Measurements from ENCODE around the gene PRSS56.

The PRSS56 gene

DNA sequence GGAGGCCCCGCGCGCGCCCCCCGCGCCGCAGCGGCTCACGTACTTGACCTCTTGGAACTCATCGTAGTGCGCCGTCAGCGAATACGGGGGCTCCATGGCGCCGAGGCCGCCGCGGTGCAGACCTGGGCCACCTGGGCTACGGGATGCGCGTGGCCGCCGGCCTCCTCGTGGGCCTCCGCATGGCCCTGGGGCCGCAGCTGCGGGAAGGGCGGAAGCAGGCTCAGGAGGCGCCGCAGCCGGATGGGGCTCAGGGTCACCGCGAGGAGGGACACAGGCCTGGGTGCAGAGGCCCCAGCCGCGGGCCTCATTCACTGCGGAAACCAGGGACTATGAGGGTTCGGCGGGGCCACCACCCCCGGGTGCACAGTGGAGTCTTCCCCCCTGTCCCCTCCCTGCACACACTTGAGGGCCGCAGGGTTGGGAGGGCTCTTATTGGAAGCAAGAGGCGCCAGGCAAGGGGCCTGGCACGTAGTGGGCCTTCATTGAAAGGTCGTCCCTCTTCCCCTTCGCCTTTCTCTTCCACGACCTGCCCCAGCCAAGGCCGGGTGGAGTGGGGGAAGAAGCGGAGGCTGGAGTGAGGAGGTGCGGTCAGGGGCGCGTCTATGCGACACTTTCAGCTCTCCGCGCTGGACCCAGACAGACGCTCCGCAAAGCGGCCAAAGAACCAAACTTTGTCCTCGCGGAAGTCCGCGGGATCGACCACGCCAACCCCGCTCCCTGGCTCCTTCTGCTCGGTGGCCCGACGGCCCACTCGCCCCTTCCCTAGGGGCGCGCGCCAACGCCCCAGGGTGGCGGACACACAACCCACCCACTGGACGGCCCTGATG is 33.4 kb upstream of the PRSS56 start:
- DNase-seq (ENCODE audit: low read depth in 2 of 2): no peak

DNA sequence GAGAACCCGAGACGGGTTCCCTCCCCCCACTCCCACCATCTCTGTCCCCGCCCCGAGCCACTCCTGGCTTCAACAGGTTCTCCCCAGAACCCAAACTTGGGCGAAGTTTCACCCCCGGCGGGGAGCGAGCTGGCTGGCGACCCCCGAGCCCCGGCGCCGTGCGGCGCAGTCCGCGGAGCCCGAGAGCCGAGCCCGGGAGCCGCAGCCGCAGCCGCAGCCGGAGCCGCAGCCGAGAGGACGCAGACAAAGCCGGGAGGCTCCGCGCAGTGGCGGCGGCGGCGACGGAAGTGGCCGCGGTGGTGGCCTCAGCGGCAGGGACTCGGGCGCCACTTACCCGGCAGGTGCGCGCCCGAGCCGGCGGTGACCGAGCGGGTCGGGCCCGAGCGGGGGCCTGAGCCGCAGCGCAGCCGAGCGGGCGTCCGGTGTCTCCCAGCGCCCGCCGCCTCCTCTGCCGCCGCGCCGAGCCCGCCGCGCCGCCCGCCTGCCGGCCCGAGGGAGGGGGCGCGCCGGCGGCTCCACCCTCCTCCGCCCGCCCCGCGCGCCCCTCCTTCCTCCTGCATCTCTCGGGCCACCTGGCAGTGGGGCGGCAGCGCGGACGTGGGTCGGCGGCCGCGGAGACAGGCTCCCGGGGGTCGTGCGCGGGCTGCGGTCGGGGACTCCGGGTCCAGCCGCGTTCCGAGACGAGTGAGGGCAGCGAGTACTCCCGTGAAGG is 32.6 kb upstream of the PRSS56 start, which contains the start of gene ECEL1:
Gene ECEL1 (minus strand): TSS at position 450 of the 712 bp plus-strand sequence. CDS start 1,181 bp downstream, outside the sequence.
- no peak for DNase-seq (ENCODE audit: low read depth in 2 of 2)

DNA sequence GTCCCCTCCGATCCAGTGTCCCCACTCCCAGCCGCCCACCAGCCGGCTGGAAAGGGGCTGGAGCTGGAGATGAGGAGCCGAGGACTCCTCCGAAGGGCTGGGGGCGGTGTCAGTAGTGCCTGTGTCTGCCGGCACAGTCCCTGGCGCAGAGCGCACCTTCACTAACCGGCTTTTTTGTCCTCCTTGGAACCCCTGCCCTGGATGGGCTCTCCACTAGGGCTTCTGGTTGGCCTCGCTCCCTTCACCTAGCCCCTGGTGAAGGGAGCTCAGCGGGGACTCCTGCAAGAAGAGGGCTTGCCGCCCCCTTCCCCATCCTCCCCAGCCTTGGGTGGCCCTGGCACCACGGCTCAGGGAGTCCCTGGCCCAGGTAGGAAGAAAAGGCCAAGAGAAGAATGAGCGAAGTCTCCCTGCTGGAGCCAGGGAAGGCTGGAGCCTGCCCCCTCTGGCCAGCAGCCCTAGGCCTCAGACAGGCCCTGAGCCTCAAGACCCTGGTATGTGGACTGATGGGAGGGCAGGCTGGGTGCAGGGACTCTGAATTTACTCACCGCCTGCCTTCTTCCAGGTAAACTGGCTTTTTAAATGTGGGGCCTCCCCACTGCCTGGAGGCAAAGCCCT is 32.0 kb upstream of the PRSS56 start:
- no peak for DNase-seq (ENCODE audit: low read depth in 2 of 2)

DNA sequence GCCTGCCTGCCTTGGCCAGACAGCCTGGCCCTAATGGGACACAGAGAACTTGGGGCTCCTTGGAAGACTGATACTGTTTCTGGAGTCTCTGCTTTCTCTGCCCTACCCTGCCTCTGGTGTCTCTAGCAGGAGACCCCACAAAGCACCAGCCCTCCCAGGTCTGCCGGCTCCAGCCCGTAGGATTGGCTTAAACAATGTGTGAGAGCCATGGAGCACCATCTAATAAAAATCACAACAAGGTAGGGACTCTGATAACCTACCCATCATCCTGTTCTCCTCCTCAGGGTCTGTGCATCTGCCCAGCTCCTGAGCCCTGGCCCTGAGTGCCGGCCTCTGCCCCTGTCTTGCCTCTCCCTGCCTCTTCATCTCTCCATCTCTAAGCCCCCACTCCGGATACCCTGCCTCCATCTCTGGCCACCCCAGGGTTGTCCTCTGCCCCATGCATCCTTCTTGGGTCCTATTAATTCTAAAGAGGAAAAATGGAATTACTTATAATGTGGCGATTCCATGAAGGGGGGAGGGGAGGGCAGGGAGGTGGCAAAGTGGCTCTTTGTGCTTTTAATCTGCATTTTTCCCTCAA is 31.4 kb upstream of the PRSS56 start:
- DNase-seq (ENCODE audit: low read depth in 2 of 2): no peak

DNA sequence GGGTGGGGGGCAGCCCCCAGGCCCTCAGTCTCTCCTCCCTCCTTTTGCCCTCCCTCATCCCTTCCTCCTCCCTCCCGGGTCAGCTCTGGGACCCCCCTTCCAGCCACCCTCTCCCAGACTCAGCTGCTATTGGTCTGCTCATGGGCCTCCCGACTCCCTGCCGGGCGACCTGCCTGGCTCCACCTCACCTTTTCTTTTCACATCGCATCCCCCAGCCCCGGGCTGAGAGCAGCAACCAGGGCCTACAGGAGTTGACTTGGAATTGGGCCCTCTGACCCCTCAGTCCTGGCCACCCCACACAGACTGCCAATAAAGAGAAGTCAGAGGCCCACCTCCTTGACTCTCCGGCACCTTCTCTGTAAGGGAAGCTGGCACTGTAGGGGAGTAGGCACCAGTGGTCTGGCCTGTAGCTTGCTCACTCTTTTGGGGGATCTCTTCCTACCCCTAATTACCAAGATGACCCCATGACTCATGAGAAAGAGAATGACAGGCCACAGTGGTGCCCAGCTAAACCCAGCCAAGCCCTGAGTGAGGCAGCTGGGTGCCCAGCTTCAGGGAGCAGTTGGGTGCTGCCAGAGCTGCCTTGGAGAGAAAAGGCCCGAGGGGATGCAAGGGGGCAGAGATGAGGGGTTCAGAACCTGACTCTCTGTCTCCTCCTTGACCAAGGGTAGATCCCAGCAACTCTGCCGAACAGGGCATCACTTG is 30.5 kb upstream of the PRSS56 start:
- DNase-seq (ENCODE audit: low read depth in 2 of 2): no peak

DNA sequence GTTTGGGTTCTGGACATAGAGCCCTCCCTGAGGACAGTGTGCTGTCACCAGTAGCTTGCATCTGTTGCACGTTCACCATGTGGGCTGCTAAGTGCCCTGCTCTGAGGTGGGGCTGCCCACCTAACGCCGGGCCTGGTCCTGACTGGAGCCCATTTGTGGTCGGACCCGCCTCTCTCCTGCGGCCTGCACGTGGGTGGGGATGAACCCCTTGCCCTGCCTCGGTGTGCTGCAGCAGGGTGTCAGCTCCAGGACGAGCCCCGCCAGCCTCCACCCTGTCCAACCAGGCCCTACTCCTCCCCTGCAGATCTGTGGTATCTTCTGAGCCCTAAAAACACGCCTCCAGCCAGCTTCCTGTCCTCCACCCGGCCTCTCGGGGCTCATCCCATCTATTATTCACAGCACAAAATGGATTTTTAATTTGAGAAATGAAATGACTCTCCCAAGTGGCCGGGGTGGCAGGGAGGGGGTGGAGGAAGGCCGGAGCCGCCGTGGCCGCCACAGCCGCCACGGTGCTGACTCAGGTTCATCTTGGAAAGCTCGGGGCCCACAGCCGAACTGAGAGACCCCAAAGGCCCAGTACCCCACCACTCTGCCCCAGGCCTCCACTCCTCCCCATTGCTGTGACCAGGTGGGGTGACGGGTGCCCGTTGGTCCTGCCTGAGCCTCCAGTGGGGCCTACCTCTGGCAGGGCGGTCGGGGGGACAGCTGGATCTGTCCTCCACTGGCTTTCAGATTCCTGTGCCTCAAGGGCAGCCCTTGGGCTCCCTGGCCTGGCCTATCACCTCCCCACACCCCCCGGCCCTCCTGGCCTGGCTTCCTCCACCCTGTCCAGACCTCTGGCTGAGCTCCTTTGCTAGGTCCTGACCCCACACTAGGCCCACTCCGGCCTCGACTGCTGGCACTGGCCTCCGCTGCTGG is 29.7 kb upstream of the PRSS56 start:
- DNase-seq (ENCODE audit: low read depth in 2 of 2): no peak

DNA sequence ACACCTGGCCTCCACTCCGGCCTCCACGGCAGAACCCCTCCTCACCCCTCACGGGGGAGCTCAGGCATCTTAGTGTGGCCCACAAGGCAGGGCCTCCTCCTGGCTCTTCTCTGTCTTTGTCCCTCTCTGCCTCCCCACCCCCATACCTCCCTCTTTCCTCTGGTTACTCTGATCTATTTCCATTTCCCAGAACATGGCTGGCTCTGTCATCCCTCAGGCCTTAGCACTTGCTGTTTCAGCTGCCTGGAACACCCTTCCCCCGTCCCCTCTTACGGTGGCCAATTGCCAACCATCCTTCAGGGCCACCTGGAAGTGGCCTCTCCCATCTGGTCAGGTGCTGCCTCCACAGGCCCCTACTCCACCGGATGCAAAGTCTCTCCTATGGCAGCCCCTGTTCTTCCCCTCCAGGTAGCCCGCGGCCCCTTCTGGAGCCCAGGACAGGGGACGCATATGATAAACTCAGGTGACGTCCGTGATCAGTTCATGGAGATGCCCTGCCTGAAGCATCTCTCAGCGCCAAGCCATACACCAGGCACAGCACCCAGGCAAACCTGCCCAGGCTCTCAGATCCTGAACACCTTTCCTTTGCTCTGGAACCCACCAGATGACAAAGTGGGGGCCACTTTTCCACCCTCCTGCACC is 28.9 kb upstream of the PRSS56 start:
- no peak for DNase-seq (ENCODE audit: low read depth in 2 of 2)

DNA sequence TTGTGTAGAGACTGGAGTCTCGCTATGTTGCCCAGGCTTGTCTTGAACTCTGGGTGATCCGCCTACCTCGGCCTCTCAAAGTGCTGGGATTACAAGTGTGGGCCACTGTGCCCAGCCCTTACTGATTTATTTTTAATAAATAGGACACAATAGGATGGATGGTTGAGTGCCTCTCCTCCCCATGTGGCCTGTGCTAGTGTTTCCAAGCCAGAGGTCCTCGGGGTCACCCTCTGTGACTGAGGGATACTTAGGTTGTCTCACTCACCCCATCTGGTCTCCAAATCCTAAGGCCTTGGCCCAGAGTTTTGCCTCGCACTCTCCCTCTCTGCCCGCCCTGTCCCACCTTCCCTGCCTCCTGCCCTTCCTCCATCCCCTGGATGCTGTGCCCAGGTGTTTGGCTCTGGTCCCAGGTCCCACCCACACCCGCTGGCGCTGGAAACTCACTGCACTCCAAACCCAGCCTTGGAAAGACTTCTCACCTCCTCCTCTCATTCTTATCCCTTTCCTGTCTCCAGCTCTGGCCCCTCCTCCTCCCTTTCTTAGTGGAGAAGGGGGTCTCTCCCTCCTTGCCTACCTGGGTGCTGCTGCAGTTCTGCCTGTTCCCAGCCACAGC is 27.8 kb upstream of the PRSS56 start:
- DNase-seq (ENCODE audit: low read depth in 2 of 2): no peak

DNA sequence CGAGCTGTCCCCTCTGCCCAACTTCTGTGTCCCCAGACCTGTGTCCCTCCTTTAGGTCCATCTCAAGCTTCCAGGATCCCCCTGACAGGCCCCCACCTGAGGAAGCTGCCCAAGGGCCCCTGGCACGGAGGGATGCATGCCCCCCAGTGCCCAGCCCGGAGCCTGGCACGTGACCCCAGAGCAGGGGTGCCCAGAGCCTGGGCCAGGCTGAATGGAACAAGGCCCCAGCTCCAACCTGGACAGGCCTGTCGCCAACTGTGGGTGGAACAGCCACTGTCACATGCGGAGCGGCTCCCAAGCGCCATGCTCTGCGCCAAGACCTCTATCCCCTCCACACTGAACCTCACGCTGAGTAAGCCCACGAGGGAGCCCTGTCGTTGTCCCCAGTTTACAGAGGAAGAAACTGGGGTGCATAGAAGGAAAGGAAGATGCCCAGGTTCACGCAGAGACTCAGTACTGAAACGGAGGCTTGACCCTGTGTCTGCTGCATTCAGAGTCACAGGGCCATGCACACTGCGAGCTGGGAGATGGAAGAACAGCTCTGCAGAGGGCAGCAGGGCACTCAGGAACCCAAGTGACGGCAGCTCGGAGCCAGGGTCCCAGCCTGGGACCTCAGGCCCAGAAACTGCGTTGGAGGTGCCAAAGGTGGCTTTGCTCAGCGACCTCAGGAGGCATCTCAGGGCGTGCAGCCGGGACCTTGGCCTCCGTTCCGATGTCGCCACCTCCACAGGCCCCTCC is 27.1 kb upstream of the PRSS56 start:
- DNase-seq (ENCODE audit: low read depth in 2 of 2): no peak

DNA sequence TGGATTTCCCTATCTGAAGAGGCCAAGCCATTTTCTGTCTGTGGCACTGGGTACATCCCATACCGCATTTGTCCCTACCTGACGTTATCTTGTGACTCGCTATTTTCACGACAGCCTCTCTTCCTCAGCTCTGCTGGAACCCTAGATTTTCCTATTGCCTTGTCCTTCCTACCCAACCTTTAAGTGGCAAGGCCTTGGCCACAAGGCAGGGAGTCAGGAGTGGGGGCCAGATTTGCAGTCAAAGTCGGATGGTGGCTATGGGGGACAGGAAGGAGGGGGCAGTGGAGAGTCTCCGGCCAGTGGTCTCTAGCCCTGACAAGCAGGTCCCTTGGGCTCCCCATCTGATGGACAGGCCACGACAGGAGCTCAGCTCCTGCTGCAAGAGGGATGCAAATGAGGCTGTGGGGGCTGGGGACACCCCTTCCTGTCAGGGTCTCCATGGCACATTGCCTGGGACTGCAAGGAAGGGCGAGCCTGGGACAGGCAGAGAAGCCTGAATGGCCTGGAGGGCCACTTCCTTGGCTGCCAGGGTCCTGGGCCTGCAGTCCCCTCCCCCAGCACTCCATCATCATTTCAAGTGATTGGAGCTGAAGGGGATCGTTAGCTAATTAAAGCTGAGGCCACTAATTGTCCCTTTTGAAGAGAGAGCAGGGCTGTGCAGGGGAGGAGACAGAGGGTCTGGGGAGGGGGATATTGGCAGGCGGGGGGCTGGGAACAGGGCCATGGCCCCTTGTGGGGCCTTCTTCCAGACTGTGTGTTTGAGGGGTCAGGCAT is 26.3 kb upstream of the PRSS56 start:
- DNase-seq (ENCODE audit: low read depth in 2 of 2): no peak

DNA sequence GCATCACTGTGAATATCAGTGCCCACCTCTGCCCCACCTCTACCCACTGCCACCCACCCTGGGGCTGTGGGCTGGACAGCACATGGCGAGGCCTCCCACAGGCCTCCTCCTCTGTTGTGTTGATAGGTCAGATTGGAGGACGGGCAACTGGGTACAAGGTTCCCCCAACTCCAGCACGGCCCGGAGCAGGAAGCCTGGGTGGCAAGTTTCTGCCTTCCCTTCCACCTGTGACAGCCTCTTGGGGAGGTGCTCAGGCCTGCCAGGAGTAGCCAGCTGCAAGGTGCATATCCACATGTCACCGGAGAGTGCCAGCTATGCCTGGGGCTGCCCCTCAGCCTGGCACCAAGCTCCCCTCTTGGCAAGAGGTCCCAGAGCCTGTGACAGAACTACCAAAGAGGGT is 25.6 kb upstream of the PRSS56 start:
- DNase-seq (ENCODE audit: low read depth in 2 of 2): no peak

DNA sequence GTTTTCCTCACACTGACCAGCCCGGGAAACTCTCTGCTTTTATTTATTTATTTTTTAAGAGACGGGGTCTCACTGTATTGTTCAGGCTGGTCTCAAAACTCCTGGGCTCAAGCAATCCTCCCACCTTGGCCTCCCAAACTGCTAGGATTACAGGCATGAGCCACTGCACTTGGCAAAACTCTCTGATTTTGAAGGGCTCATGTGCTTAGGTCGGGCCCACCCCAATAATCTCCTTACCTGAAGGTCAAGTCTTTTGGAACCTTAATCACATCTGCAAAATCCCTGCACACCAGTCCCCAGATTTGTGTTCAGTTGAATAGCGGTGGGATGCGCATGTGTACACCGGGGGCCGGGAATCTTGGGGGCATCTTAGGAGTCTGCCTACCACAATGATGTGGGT is 24.9 kb upstream of the PRSS56 start:
- DNase-seq (ENCODE audit: low read depth in 2 of 2): no peak

DNA sequence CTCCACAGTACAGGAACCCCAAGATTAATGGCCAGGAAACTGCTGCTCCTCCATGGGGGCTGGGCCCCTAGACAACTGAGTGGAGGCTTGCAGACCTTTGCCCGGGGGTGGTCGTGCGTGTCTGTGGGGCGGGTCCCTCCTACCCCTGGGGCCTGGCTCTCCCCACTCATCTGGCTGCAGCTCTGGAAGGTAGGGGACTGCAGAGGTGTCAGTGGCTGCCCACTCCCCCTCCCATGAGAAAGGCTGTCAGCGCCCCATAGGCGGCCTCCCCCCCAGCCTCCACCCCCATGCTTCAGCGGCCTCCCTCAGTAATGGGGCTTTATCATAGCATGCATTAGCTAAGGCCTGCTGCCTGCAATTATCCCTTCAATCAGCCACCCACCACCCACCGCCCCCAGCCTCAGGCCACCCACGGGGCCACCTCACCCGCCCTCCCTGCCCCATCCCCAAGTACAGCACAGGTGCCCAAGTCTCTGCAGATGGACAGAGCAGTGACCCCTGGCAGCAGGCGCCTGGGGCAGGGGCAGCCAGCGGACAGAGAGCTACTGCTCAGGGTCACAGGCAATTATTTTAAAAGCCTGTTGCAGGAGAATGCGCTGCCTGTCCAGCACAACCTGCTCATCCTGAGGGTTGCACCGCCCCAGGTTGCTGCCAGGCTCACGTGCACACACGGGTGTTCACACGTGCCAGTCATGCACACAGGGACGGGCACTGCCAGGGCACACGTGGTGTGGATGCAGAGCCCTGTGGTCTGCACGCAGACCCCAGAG is 23.5 kb upstream of the PRSS56 start:
- DNase-seq (ENCODE audit: low read depth in 2 of 2): no peak

DNA sequence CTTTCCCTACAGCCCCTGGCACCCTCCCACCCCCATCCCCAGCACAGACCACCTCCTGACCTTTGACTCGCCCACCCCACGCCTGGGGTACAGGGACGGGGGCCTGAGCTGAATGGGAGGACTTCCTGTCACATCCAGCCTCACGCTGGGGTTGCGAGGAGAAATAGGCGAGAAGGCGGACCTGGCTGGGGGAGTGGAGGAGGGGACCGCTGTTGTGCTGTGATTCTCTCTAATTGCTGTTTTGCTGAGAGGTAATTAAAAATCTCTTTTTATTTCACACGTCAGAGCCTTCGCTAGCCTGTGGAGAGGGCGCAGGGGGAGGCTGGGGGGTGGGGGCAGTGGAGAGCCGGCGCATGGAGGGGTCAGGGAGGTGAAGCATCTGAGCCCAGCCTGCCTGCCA is 22.8 kb upstream of the PRSS56 start:
- no peak for DNase-seq (ENCODE audit: low read depth in 2 of 2)

DNA sequence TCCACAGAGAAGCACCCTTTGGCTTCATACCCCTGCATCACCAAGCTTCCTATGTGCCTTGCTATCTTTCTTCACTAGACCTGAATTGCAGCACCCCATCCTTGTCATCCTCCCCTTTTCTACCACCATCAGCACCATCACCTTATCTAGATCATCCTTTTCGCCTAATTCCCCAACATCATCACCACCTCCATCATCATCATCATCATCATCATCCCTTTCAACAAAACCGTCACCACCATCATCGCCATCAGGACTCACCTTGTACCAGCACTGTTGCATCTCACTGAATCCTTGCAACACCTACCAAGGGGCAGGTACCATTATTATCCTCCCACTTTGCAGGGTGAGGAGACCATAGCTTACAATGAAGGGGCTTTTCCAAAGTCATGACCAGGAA is 21.7 kb upstream of the PRSS56 start:
- no peak for DNase-seq (ENCODE audit: low read depth in 2 of 2)

DNA sequence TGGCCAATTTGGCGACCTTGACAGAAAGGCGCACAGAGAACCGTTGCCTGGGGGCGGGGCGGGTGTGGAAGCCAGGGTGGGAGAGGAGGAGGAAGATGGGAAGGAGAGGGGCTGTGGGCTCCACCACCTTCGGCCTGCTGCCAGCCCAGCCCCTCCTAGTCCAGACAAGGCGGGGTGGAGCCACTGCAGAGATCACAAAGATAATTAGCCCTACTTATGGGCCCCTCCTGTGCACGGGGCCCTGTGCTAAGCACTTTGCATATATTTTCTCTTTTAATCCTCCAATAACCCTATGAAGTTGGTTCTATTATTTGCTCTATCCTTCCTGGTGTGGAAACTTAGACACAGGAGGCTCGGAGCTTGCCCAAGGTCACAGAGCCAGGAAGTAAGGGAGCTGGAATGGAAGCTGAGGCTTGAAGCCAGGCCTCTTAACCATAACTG is 18.8 kb upstream of the PRSS56 start:
- DNase-seq (ENCODE audit: low read depth in 2 of 2): no peak

DNA sequence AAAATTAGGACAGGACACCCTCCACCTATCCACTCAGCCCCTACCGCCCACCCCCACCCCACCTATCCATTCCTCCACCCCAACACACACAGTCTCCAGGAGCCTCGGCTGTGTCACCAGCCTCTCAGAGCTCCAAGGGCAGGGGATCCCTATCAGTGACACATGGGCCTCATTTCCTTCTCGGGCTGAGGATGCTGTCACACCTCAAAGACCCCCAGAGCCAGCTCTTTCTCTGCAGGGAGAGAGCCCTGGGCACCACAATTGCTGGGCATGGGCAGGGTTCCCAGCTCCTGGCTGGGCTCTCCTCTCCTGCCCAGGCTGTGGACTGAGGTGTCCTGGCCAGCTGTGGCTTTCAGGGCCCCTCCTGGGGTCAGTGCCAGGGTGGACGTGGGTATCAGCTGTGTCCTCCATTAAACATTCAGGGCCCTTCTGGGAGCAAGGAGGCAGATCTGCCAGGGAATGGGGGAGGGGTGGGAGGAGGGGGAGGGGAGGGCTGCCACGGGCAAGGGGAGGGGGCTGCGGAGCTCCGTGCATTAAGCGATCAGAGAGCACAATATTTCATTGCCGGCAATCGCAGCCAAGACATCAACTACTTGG is 18.3 kb upstream of the PRSS56 start:
- no peak for DNase-seq (ENCODE audit: low read depth in 2 of 2)

Data from stimulated activated CD8-positive, alpha-beta memory T cell treated with anti-CD3 and anti-CD28 coated beads, Interleukin-2, amount 100 ng/mL, for 48 hours (primary cell).